ENCODE results near the gene RBM47. TPM values are rescaled to one million over a fixed set of nuclear protein-coding genes. Genes with fewer than 3 reads are reported as not detected.

Gene RBM47
- total and polyA plus RNA-seq, 2 donors (not counting 1 experiment from before 2014, with no cell fraction given) = 5.6 to 12.9 TPM

DNA sequence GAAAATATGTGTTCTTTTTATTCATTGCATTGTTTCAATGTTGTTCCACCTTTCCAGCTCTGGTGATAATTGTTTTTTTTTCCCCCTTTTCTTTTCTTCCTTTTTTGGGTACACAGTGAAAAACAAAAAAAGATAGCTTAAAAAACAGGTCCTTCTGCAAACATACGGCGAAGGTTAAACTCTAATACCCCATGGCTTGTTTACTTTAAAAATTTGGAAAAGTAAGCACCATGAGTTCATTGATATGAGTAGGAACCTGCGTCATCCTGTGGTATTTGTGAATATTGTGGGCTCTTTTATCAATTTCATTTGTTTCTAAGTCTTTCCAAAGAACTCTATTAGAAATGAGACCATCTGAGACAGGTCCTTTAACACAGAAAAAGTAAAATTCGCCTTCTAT is 171.0 kb downstream of the RBM47 start:
- POLR2A ChIA-PET = no interaction called here
- no CpG with 5 or more reads among the region's 4 CpGs for WGBS (ENCODE audit: insufficient coverage)
- Histone ChIP-seq H3K9ac (ENCODE audit: low read length) (no peak overlapping the region), H3K36me3 (replicated peaks in 1 of 2; ENCODE audit: control extremely low read depth in 1 of 2, control insufficient read depth in 1 of 2, extremely low read depth in 1 of 2, insufficient read depth in 2 of 2, low read length in 1 of 2) (no peaks in the 10 kb centered on the region), H4K20me1 (ENCODE audit: control insufficient read depth, insufficient read depth, low read length, poor library complexity, severe bottlenecking) (no peaks in the 10 kb centered on the region), H3K4me1 (ENCODE audit: control insufficient read depth in 2 of 2, insufficient read depth in 2 of 2, low read length in 2 of 2) (peaks cover 0 to 8% of the 10 kb centered on the region in 2 donors), H3K79me2 (ENCODE audit: control insufficient read depth, insufficient read depth, low read length) (no peaks in the 10 kb centered on the region), H3K27me3 (replicated peaks in 1 of 4; ENCODE audit: control extremely low read depth in 1 of 4, control insufficient read depth in 3 of 4, insufficient read depth in 4 of 4, low read length in 3 of 4) (no peaks in the 10 kb centered on the region), H2AFZ (ENCODE audit: insufficient read depth, low read depth, low read length, poor library complexity, severe bottlenecking) (no peak overlapping the region), H3K27ac (ENCODE audit: low read length in 2 of 2) (no peak overlapping the region), H3K9me3 (ENCODE audit: control extremely low read depth in 1 of 3, control insufficient read depth in 2 of 3, insufficient read depth in 1 of 3, low read length in 2 of 3) (peaks cover 0 to 1% (median 0%) of the 10 kb centered on the region in 3 donors), H3K4me3 (ENCODE audit: control extremely low read depth in 1 of 5, extremely low read depth in 1 of 5, insufficient read depth in 1 of 5, low read depth in 2 of 5, low read length in 4 of 5) (no peak overlapping the region), H3K4me2 (replicated peaks; ENCODE audit: low read depth, low read length, poor library complexity, severe bottlenecking) (no peak overlapping the region)
- intact Hi-C loops (cut with micrococcal nuclease) = no loop called here
- H3K4me1 Mint-ChIP-seq = peaks cover 13% of the 10 kb centered on the region
- no peaks in the 10 kb centered on the region for H3K9me3 Mint-ChIP-seq (ENCODE audit: insufficient read depth)
- H3K4me3 Mint-ChIP-seq = no peak overlapping the region
- TF ChIP-seq, protein P1, sequence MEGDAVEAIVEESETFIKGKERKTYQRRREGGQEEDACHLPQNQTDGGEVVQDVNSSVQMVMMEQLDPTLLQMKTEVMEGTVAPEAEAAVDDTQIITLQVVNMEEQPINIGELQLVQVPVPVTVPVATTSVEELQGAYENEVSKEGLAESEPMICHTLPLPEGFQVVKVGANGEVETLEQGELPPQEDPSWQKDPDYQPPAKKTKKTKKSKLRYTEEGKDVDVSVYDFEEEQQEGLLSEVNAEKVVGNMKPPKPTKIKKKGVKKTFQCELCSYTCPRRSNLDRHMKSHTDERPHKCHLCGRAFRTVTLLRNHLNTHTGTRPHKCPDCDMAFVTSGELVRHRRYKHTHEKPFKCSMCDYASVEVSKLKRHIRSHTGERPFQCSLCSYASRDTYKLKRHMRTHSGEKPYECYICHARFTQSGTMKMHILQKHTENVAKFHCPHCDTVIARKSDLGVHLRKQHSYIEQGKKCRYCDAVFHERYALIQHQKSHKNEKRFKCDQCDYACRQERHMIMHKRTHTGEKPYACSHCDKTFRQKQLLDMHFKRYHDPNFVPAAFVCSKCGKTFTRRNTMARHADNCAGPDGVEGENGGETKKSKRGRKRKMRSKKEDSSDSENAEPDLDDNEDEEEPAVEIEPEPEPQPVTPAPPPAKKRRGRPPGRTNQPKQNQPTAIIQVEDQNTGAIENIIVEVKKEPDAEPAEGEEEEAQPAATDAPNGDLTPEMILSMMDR (IDR thresholded peaks at IDR 0.05) = no peak
- no peak for TF ChIP-seq EZH2 (IDR thresholded peaks at IDR 0.05; ENCODE audit: borderline replicate concordance, insufficient read depth, low read depth, low read length, poor library complexity, severe bottlenecking)
- H3K27me3 Mint-ChIP-seq = no peaks in the 10 kb centered on the region
- CTCF ChIA-PET = no interaction called here
- H3K27ac Mint-ChIP-seq = no peak overlapping the region
- DNase-seq (no peak), ATAC-seq (ENCODE audit: low read depth) (no peak)

DNA sequence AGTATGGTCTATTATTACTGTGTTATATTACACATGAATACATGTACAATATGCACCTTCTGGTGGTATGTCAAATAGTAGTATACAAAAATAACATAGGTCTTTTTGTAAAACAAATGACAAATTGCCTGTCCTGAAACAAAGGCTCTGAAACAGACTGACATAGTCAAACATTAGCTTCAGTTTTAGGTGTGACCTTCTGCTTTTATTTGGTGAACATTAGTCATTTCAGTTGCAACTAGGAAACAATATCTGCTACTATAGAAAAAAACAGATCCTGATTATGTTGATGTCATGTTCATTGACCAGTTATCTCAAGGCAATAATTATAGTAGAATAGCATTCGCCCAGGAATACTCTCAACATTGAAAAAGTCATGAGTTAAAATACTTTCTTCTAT is 171.6 kb downstream of the RBM47 start:
- Histone ChIP-seq H3K4me2 (replicated peaks; ENCODE audit: low read depth, low read length, poor library complexity, severe bottlenecking) (no peak overlapping the region), H3K27me3 (replicated peaks in 1 of 4; ENCODE audit: control extremely low read depth in 1 of 4, control insufficient read depth in 3 of 4, insufficient read depth in 4 of 4, low read length in 3 of 4) (no peaks in the 10 kb centered on the region), H2AFZ (ENCODE audit: insufficient read depth, low read depth, low read length, poor library complexity, severe bottlenecking) (no peak overlapping the region), H3K9ac (ENCODE audit: low read length) (no peak overlapping the region), H3K9me3 (ENCODE audit: control extremely low read depth in 1 of 3, control insufficient read depth in 2 of 3, insufficient read depth in 1 of 3, low read length in 2 of 3) (peaks cover 0 to 1% (median 0%) of the 10 kb centered on the region in 3 donors), H3K4me1 (ENCODE audit: control insufficient read depth in 2 of 2, insufficient read depth in 2 of 2, low read length in 2 of 2) (peaks cover 0 to 8% of the 10 kb centered on the region in 2 donors), H4K20me1 (ENCODE audit: control insufficient read depth, insufficient read depth, low read length, poor library complexity, severe bottlenecking) (no peaks in the 10 kb centered on the region), H3K36me3 (replicated peaks in 1 of 2; ENCODE audit: control extremely low read depth in 1 of 2, control insufficient read depth in 1 of 2, extremely low read depth in 1 of 2, insufficient read depth in 2 of 2, low read length in 1 of 2) (no peaks in the 10 kb centered on the region), H3K79me2 (ENCODE audit: control insufficient read depth, insufficient read depth, low read length) (no peaks in the 10 kb centered on the region), H3K27ac (ENCODE audit: low read length in 2 of 2) (no peak overlapping the region), H3K4me3 (ENCODE audit: control extremely low read depth in 1 of 5, extremely low read depth in 1 of 5, insufficient read depth in 1 of 5, low read depth in 2 of 5, low read length in 4 of 5) (no peak overlapping the region)
- Mint-ChIP-seq H3K27ac (no peak overlapping the region), H3K4me1 (peaks cover 8% of the 10 kb centered on the region), H3K4me3 (no peak overlapping the region), H3K9me3 (ENCODE audit: insufficient read depth) (no peaks in the 10 kb centered on the region), H3K27me3 (no peaks in the 10 kb centered on the region)
- intact Hi-C loops (cut with micrococcal nuclease) = no loop called here
- TF ChIP-seq, protein P1 (IDR thresholded peaks at IDR 0.05) = no peak
- TF ChIP-seq EZH2 (IDR thresholded peaks at IDR 0.05; ENCODE audit: borderline replicate concordance, insufficient read depth, low read depth, low read length, poor library complexity, severe bottlenecking) = no peak
- ATAC-seq (ENCODE audit: low read depth) (no peak), DNase-seq (no peak)
- CTCF ChIA-PET = no interaction called here
- POLR2A ChIA-PET = no interaction called here
- no CpG with 5 or more reads among the region's 1 CpG for WGBS (ENCODE audit: insufficient coverage)

Data from B cell (primary cell).